HG03060 (cell line): ENCODE measurements around the gene HMGCS1.
A peak's percentile ranks its signal among the peaks of the same experiment; 100 is the strongest.
"Not testable (repeated sequence)": the region's sequence is repeated elsewhere in the genome, so short reads cannot be mapped to it uniquely, and the experiment has no call there.

ENCODE experiments used
- ATAC-seq: cut with Tn5 transposase; IDR thresholded peaks from one replicate; pipeline ENCODE4 v1.9.1; 2021; ENCODE audit warnings: low read depth, moderate number of reproducible peaks; ENCODE audit not compliant: unreplicated experiment

The HMGCS1 gene

DNA sequence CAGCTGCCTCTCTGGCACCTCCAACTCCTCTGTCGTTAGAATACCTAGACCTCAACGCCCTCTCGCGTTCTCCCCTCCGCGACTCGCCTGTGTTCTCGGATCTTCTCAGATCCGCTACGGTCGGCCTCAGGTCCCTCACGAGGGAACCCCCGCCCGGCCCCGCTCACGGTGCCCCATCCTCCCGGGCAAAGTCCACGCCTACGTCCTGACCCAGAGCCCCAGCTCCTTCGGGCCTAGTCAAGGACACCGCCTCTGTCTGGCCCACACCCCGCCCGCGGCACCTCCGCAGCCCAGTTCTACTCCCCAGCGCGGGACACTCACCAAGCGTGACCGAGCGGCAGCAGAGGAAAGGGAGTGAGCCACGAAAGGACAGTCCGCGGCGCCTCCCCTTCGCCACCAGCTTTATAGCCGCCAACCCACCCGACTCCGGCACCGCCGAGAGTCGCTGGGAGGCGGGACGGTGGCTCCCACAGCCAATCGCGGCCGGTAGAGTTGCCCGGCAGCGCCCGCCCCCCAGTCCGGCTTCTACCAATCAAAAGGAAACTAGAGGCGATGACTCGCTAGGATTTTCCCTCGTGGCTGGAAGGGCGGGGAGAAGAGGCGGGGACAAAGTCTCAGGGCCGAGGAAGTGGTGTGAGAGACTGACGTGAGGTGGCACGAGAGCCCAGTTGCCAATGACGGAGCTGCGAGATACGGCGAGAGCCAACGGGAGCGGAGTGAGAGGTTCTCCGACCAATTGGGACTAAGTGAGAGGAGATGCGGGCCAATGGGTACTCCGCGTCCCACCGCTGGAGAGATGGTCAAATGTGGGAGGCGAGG is at the start of gene HMGCS1:
Gene HMGCS1 (minus strand): TSS at position 378 of the 819 bp plus-strand sequence. CDS start 14,447 bp downstream, outside the sequence.
- ATAC-seq = peak; percentile 97

DNA sequence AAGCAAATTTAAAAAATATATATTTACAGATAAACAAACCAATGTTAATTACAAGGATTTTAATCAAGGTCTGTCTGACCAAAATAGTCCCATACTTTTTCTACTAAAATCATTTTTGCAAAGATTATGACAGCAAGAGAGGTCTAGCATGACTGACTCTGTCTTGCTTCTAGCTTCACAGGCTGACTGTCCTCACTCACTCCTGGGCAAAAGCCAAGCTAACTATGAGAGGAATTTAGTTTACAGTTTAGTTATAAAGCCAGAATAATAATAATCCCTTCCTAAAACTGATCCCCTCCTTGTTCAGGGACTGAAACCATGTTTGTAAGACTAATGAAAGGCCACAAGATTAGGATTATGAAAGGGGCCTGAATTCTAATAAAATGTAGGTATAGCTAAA is 45.5 kb upstream of the HMGCS1 start:
- ATAC-seq = no peak

DNA sequence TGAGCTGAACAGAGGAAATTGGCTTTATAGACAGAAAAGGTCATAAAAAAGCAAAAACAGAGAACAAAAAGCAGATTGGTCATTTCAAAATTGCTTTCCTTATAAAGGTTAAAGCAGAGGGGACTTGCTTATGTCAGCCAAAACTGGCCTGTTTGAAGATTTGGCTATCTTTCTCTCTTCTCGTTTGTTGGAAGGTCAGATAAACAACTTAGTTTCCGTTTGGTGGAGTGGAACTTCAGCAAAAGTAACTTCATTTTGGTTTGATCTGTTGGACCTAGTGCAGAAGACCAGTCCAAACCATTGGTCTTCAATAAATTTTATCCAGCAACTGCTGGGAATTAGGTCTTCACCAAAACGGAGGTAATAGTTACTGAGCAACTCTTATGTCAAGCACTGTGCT is 45.1 kb upstream of the HMGCS1 start:
- ATAC-seq = no peak

DNA sequence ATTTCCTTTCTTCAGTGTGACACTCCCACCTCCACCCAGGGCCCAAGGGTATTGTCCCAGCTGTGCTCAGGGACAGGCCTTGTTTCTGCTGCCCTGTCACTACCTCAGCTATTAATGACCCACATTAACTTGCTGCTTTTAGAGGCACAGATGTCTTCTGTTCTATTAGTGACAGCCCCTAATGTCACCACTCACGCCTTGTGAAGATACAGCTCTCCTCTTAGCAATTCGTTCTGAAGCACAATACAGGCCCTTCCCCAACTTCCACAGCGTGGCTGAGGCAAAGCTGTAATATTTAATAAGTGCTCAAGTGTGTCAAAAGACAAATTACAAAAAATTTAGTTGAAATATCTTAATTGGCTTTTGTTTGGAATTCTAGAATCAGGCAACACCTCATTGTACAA is 44.7 kb upstream of the HMGCS1 start:
- no peak for ATAC-seq

DNA sequence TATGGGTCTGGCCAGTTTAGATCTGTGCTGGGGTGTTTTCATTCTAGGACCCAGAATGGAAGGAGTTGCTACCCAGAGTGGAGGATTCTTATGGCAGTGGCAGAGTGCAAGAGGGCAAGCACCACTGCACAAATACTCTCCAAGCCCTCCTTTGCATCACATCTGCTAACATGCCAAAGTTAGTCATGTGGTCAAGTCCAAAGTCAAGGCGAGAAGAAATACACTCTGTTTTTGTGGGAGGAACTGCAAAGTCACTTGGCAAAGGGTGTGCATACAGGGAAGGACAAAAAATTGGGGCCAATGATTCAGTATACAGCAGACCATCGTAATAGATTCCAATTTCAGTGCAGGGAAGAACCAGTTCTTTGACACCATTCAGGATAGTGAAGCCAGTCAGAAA is 43.9 kb upstream of the HMGCS1 start:
- ATAC-seq = no peak

DNA sequence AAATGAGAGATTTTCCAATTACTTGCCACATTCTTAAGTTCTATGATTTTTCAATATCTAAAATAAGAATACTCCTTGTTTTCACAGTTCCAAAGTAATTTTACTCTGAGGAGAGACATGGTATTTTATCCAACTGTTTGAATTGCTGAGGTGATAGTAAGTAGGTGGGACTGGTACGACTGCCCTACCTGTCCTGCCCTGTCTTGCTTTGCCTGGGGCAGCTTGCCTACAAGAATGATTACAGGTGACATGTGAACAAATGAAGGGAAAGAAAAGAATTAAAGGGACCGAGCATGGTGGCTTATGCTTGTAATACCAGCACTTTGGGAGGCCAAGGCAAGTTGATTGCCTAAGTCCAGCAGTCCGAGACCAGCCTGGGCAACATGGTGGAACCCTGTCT is 41.6 kb upstream of the HMGCS1 start:
- ATAC-seq = no peak

DNA sequence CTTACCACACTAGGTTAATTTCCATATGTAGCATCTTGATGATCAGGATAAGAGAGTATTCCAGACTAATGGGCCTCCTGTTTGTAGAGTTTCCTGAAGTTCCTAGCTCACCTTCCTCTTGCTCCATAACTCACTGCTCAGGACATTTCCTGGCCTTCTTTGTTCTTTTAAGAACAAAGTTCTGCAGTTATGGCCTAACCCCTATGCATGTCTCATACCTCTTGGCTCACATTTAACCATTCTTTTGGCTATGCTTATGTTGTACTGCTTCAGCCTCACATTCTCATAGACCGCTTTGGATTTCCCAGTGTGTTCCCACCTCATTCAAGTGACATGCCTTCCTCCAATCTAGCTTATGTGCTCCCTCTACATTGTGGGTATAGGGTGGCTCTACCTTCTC is 40.5 kb upstream of the HMGCS1 start:
- ATAC-seq = no peak

DNA sequence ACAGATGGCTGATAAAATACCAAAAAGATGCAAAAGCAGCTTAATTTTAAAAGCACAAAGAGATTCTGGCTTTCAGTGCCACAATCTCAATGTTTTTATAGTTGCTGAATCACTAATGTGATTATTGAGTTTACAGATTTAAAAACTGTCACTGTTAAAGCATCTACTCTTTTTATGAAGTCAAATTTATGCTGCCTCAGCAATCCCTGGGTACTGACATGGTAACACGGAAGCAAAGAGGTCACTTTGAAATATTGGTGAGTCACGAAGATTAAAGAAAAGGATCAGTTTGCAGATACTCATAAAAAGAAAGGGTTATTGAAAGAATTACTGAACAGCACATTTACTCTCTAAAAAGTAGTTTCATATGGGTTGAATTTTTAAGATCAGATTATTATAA is 39.7 kb upstream of the HMGCS1 start:
- no peak for ATAC-seq

DNA sequence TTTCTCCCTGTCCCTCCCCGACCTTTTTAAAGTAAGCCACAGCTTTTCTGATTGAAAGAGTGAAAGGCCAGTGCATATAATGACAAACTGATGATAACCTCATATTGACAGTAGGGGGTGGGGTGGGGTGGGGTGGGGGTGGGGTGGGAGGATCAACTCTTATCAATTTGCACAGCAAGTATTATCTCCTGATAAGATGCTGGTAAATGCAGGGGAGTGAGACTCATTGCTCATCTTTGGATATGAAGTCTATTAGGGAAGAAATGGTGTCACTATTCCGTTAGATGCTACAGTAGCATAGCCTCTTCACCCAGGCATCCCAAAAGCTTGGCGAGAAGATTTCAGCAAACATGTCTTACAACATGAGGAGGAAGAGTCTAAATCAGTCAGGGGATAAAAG is 38.9 kb upstream of the HMGCS1 start:
- ATAC-seq = no peak

DNA sequence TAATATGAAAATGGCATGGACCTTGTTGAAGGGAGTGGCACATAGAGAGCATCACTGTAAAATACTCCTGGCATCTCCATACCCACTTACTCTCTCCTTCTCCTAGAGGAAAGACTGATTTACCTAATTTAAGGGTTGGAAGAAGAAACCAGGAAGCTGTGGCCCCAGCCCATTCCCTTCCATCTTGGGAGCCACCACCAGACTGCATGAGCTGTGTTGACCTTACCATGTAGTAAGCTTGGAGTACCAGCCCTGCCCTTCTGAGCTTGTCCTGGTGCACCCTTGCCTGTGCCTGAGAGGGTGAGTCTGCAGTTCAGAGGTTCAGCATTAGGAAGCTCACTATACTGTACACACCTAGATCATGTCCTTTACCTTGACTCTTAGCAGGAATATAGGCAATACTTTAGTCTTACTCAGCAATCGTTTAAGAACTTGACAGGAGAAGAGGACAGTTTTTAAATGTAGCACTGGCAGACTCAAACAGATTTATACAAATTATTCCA is 35.7 kb upstream of the HMGCS1 start:
- no peak for ATAC-seq

DNA sequence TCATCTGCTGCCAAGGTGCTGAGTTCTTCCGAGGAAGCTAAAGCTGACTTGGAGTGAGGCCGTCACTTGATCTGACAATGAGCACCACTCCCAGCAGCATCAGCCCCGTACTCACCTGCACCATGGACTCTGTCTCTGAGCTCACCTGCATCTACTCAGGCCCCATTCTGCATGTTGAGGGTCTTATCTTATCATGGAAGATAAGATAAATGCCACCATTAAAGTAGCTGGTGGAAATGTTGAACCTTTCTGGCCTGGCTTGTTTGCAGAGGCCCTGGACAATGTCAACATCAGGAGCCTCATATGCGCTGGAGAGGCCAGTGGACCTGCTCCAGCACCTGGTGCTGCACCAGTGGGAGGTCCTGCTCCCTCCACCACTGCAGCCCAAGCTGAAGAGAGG is 35.0 kb upstream of the HMGCS1 start:
- ATAC-seq = no peak

DNA sequence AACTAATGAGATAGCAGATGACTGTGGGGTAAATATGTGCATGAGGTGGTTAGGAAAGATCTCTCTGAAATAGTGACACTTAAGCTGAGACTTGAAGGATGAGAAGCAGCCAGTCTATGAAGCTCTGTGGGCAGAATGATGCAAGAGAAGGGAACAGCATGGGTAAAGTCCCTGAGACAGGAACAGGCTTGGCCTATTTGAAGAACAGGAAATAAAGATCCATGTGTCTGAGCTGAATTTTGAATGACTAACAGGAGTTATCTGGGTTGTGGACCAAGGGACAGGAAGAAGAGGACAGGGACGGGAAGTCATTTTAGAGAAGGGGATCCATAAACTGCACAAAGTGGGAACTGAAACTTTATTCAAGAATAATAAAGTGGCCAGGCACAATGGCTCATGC is 25.6 kb upstream of the HMGCS1 start:
- ATAC-seq = no peak

DNA sequence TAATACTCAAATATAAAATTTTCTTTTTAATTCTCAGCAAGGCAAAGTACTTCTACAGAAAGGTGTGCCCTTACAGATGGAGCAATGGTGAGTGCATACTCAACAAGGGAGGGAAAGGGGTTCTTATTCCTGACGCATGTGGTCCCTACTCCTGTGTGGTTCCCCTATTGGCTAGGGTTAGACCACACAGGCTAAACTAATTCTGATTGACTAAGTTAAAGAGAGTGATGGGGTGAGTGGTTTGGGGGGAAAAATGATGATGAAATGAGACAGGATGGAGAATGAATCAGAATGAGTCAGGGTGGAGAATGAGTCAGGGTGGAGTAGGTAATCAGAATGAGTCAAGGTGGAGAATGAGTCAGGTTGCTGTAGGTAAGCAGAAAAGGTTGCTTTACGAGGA is 22.9 kb upstream of the HMGCS1 start:
- ATAC-seq = no peak

DNA sequence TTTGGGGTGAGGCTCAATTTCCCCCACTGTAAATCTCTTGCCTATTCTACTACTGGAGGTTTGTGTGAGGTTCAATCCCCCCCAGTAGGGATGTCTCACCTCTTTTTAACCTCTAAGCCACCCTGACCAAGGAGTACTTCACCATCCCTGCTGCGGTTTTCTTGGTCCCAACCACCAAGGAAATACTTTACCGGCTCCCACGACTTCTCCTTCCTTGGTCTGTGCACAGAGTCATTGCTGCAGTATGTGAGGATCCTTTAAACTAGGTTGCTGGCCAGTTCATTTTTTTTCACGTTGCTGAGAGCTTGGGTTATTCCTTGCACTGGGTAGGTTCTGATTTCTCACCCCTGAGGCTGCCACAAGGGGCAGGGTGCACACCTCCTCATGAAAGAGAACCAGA is 22.5 kb upstream of the HMGCS1 start:
- no peak for ATAC-seq

DNA sequence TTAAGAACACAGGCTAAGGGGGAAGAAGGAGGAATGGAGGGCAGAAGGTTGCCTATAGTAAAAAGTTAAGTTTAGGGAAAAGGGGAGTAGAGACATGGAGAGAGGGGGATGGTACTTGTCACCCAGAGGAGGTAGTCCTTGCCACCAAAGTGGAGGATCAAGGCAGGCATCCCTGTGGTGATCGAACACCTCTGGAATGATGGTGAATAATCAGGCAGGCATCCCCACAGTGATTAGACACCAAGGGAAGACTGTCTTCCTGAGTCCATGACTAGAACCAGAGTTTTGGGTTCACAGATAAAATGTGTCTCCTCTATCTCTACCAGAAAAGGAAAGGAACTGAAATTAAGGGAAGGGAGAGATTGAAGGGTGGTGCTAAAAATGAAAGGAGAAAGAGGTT is 19.2 kb upstream of the HMGCS1 start:
- ATAC-seq = no peak

DNA sequence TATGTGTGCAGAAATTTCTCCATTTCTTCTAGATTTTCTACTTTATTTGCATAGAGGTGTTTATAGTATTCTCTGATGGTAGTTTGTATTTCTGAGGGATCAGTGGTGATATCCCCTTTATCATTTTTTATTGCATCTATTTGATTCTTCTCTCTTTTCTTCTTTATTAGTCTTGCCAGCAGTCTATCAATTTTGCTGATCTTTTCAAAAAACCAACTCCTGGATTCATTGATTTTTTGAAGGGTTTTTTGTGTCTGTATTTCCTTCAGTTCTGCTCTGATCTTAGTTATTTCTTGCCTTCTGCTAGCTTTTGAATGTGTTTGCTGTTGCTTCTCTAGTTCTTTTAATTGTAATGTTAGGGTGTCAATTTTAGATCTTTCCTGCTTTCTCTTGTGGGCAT is 12.4 kb upstream of the HMGCS1 start:
- ATAC-seq = not testable (repeated sequence)

DNA sequence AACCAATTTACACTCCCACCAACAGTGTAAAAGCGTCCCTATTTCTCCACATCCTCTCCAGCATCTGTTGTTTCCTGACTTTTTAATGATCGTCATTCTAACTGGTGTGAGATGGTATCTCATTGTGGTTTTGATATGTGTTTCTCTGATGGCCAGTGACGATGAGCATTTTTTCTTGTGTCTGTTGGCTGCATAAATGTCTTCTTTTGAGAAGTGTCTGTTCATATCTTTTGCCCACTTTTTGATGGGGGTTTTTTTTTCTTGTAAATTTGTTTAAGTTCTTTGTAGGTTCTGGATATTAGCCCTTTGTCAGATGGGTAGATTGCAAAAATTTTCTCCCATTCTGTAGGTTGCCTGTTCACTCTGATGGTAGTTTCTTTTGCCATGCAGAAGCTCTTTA is 10.3 kb upstream of the HMGCS1 start:
- not testable (repeated sequence) for ATAC-seq

DNA sequence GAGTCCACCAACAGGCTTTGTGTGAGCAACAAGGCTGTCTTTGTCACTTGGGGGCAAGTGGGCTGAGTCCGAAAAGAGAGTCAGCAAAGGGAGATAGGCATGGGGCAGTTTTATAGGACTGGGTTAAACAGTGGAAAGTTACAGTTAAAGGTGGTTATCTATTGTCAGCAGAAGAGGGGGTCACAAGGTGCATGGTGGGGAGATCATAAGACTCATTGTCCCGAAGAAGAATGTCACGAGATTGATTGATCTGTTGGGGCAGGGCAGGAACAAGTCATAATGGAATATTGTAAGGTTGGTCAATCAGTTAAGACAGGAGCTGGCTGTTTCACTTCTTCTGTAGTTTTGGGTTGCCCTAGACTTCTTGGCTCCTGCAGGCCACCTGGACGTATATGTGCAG is 7.6 kb upstream of the HMGCS1 start:
- no peak for ATAC-seq

DNA sequence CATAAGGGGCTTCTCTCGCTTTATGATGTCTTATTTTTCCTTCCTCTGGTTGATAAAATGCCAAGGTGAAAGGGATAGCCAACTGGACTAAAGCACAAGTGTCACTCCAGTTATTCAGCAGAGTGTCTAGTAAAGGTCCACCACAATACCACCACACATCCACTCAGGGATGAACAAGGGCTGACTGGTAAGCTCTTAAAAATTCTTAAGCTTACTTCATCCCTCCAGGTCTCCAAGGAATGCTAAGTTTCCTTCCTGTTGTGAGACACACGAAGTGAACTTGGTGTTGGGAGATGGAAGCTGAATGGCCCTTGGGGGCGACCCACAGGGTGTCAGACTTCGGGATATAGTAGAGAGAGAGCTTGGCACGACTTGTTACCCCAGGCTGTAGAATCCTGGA is 3.2 kb upstream of the HMGCS1 start:
- no peak for ATAC-seq

DNA sequence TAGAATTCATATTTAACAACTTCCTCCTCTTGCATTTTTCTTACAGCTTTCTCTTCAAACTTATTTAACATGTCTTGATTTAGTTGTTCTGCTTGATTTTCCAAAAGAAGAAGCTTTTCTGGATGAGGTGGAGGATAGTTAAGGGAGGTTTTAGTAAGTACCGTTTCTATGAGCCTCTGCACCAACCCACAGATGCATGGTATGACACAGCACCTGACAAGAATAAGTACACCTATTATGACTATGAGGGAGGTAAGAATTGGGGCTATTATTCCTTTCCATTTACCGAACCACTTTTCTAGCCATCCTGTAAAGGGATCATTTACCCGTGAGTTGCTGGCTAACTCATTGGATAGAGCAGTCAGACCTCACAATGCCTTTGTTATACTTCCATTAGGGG is 2.5 kb upstream of the HMGCS1 start:
- ATAC-seq = no peak

DNA sequence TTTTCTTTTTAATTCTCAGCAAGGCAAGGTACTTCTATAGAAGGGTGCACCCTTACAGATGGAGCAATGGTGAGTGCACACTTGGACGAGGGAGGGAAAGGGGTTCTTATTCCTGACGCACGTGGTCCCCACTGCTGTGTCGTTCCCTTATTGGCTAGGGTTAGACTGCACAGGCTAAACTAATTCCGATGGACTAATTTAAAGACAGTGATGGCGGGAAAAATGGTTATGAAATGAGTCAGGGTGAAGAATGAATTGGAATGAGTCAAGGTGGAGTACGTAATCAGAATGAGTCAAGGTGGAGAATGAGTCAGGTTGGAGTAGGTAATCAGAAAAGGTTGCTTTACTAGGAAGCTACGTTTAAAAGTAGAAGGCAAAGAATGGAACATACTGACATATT is 2.1 kb upstream of the HMGCS1 start:
- ATAC-seq = no peak

DNA sequence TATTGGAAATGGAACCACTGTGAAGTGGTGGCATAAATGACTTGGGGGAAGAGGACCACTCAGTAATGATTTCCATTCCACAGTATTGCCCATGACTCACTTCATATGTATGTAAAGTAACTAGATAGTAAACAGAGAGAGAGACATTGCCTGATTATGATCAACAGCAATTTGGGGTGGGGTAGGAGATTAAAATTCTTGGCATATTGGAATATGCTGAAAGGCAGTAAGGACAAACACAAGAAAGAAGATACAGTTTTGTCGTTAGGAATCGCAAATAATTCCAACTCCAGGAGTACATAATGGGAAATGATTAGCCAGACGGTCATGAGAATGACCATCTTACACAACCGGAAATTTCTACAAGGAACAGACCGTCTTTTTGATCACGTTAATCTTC is 1.5 kb upstream of the HMGCS1 start:
- no peak for ATAC-seq
